MCF 10A (cell line): ENCODE measurements around the gene TELO2. TPM values are rescaled to one million over a fixed set of nuclear protein-coding genes. Genes with fewer than 3 reads are reported as not detected.

Experiments
- BruUV-seq: library from RNA; stranded (reverse); fragments of 400-500 nt; replicated peaks from 2 replicates; lab custom pipeline; 2021; lab: Mats Ljungman, UMichigan
- CTCF ChIA-PET: fragments of 300-600 bp; sonication (Branson Sonifier 250); formaldehyde crosslinking; extraction: SDS; loops from one replicate; lab custom pipeline; 2021; ENCODE audit warnings: antibody characterized with exemption, inconsistent platforms; lab: Yijun Ruan, JAX
- POLR2A ChIA-PET: fragments of 300-600, 350-650 bp; sonication (Branson Sonifier 250); formaldehyde crosslinking; extraction: SDS; loops from one replicate; lab custom pipeline; 2020; ENCODE audit warnings: antibody characterized with exemption, inconsistent platforms; lab: Yijun Ruan, JAX
- DNase-seq: peaks from one replicate; pipeline ENCODE4 v3.0.0-alpha.2; 2018; ENCODE audit not compliant: unreplicated experiment
- H3K27ac Mint-ChIP-seq: one replicate; pipeline ENCODE4 v1.8.0; 2022; ENCODE audit warnings: mild to moderate bottlenecking, low read depth, mixed read lengths; ENCODE audit not compliant: unreplicated experiment
- H3K27me3 Mint-ChIP-seq: one replicate; pipeline ENCODE4 v1.8.0; 2022; ENCODE audit warnings: mixed read lengths; ENCODE audit not compliant: insufficient read depth, unreplicated experiment
- H3K36me3 Mint-ChIP-seq: one replicate; pipeline ENCODE4 v1.8.0; 2022; ENCODE audit warnings: mild to moderate bottlenecking, moderate library complexity, mixed read lengths; ENCODE audit not compliant: insufficient read depth, unreplicated experiment
- H3K4me1 Mint-ChIP-seq: one replicate; pipeline ENCODE4 v1.8.0; 2022; ENCODE audit warnings: mixed read lengths; ENCODE audit not compliant: insufficient read depth, unreplicated experiment
- H3K4me3 Mint-ChIP-seq: one replicate; pipeline ENCODE4 v1.8.0; 2022; ENCODE audit warnings: mild to moderate bottlenecking, moderate library complexity, mixed read lengths; ENCODE audit not compliant: unreplicated experiment
- H3K9me3 Mint-ChIP-seq: one replicate; pipeline ENCODE4 v1.8.0; 2022; ENCODE audit warnings: mixed read lengths; ENCODE audit not compliant: unreplicated experiment
- intact Hi-C: fragments of 100-400 bp; cut with micrococcal nuclease; formaldehyde crosslinking; loops from 2 replicates; pipeline ENCODE4 v1.14.1; 2022
- total RNA-seq: library from RNA; stranded (reverse); gene quantifications from 2 replicates; pipeline ENCODE4 v1.2.3, GENCODE V29; 2022
- TF ChIP-seq, protein P1 (sequence below): fragments of 200-600 bp; IDR thresholded peaks from one replicate; pipeline ENCODE4 v1.8.0; 2022; ENCODE audit warnings: antibody characterized with exemption, mild to moderate bottlenecking; ENCODE audit not compliant: unreplicated experiment

TELO2 gene
- total RNA-seq, 1 experiment from 2014 or later, result 31.3 TPM

DNA sequence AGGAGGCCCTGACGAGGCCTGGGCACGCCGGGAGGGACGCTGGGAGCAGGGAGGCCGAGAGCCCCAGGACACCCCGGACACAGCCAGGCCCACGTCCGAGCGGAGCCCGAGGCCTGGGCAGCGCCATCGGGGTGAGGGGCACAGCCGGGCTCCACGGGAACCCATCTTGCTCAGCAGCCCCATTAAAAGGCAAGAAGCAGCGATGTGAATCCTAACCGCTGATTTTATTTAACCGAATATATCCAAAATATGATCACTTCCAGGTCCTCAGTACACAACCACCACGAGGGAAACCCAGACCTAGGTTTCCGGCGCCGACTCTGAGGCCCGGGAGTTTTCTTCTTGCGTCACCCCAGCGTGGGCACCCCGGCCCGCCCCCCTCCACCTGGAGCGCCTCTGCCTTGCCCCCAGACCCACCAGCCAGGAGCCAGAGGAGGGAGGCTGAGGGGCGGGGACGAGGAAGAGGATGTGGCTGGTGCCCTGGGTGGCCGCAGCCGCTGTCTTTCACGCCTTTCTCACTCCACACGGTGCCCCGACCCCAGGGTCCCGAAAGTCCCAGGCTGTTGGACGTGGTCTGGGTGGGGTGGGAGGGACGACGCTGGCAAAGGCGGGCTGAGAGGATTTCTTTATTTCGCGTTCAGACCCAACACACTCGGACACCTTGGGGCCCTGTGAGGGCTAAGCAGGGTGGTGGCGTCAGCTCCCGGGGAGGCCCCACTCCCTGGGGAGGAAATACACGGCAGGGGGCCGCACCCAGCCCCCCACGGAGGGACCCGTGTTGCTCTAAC lies 48.2 kb upstream of the TELO2 start:
- H3K27me3 Mint-ChIP-seq, result no peaks in the 10 kb centered on the region
- ChIA-PET CTCF (no interaction called here), POLR2A (no interaction called here)
- H3K36me3 Mint-ChIP-seq, result no peaks in the 10 kb centered on the region
- DNase-seq, result no peak
- BruUV-seq, result no TSS peak
- H3K4me1 Mint-ChIP-seq, result no peaks in the 10 kb centered on the region
- H3K9me3 Mint-ChIP-seq, result no peaks in the 10 kb centered on the region
- H3K4me3 Mint-ChIP-seq, result no peak overlapping the region
- intact Hi-C loops, result no loop called here
- TF ChIP-seq, protein P1, sequence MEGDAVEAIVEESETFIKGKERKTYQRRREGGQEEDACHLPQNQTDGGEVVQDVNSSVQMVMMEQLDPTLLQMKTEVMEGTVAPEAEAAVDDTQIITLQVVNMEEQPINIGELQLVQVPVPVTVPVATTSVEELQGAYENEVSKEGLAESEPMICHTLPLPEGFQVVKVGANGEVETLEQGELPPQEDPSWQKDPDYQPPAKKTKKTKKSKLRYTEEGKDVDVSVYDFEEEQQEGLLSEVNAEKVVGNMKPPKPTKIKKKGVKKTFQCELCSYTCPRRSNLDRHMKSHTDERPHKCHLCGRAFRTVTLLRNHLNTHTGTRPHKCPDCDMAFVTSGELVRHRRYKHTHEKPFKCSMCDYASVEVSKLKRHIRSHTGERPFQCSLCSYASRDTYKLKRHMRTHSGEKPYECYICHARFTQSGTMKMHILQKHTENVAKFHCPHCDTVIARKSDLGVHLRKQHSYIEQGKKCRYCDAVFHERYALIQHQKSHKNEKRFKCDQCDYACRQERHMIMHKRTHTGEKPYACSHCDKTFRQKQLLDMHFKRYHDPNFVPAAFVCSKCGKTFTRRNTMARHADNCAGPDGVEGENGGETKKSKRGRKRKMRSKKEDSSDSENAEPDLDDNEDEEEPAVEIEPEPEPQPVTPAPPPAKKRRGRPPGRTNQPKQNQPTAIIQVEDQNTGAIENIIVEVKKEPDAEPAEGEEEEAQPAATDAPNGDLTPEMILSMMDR, result no peak
- no peak overlapping the region for H3K27ac Mint-ChIP-seq

DNA sequence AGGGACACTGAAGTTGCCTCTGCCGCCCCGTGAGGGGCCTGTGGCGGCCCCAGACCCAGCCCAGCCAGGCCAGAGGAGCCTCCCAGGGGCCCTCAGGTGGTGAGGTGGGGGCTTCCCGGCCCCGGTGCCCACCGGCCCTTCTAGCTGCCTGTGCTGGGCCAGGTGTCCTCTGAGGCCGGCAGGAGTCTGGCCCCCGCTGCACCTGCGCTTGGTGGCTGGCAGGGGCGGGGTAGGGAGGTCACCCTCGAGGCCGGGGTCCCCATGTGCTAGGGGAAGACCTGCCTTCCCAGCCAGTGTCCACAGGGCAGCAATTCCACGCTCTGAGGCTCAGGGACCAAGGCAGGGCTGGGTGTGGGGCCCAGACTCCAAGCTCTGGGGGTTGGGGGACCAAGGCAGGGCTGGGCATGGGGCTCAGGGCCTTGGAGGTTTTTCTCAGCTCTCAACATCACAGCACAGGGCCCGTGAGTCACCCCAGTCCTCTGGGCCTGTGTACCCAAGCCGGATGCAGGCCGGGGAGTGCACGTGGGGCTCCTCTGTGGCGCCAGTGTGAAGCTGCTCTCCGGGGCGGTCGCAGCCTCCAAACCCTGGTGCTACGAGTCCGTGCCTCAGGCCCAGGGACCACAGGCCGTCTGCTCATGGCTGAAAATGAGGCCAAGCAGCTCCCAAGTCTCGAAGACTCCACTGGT lies 47.5 kb upstream of the TELO2 start:
- CTCF ChIA-PET, result interaction anchor here (0.7 kb wide), 1 partner anchor 13 kb away, joined by 3 read pairs; no protein-coding TSS in a partner anchor
- BruUV-seq, result TSS peak; percentile 57
- no peaks in the 10 kb centered on the region for H3K9me3 Mint-ChIP-seq
- POLR2A ChIA-PET, result no interaction called here
- H3K27ac Mint-ChIP-seq, result no peak overlapping the region
- H3K27me3 Mint-ChIP-seq, result no peaks in the 10 kb centered on the region
- H3K4me3 Mint-ChIP-seq, result no peak overlapping the region
- TF ChIP-seq, protein P1, result no peak
- no peaks in the 10 kb centered on the region for H3K4me1 Mint-ChIP-seq
- no peaks in the 10 kb centered on the region for H3K36me3 Mint-ChIP-seq
- intact Hi-C loops, result no loop called here
- no peak for DNase-seq

DNA sequence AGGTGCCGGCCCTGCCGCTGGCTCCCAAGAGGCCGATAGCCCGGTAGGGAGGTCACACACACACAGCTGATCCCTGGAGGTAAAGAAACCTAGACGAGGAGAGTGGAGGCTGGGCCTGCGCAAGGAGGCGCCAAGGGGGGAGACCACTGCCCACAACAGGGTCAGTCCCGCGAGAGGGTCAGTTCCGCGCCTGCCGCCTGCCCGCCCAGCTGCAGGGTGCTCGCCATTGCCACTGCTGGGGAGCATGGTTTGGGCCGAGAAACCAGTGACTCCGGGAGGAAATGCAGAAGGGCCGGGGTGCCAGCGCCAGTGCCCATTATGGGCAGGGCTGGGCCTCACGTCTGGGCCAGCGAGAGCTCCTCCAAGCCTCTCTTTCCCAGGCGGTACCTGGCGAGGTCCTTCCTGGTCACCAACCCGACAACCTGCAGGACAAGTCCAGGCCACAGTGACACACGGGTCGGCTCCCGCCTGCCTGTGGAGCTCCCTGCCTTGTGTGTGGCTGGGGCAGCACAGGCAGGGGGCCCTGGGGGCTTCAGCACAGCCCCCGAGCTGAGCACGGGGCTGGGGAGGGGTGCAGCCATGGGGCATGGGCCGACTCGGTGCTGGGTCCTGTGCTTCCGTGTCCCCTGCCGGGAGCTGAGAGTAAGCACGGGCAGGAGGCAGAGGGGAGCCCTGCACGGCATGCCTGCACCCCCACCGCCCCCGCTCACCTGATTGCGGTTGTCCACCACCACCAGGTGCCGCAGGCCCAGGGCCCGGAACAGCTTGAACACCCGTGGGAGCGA lies 46.7 kb upstream of the TELO2 start:
- TF ChIP-seq, protein P1, result no peak
- peaks cover 2% of the 10 kb centered on the region for H3K36me3 Mint-ChIP-seq
- no peak overlapping the region for H3K27ac Mint-ChIP-seq
- no peaks in the 10 kb centered on the region for H3K4me1 Mint-ChIP-seq
- H3K27me3 Mint-ChIP-seq, result no peaks in the 10 kb centered on the region
- no peak for DNase-seq
- ChIA-PET POLR2A (no interaction called here), CTCF (interaction anchor here (0.7 kb wide), 1 partner anchor 14 kb away, joined by 3 read pairs; no protein-coding TSS in a partner anchor)
- H3K4me3 Mint-ChIP-seq, result no peak overlapping the region
- BruUV-seq, result no TSS peak
- intact Hi-C loops, result no loop called here
- H3K9me3 Mint-ChIP-seq, result no peaks in the 10 kb centered on the region

DNA sequence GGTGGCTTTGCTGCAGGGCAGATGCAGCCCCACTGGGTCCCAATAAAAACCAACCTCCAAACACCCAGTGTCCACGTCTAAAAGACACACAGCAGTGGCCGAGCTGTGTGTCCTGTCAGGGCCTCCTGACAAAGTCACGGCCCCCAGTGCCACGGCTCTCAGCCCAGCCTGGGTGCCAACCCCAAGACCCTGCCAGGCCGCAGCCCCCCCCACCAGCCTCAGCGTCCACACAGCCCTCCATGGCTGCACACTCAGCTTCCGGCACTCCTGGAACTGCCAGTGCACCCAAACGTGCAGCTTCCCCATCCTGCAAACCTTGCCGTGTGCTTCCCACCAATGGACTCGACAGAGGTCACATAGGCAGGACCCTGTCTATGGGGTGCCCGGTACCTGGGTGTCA lies 45.2 kb upstream of the TELO2 start:
- no peaks in the 10 kb centered on the region for H3K4me1 Mint-ChIP-seq
- H3K9me3 Mint-ChIP-seq, result no peaks in the 10 kb centered on the region
- H3K27me3 Mint-ChIP-seq, result no peaks in the 10 kb centered on the region
- TF ChIP-seq, protein P1, result no peak
- ChIA-PET POLR2A (interaction anchor here (0.6 kb wide), 1 partner anchor 15 kb away, joined by 3 read pairs; no protein-coding TSS in a partner anchor), CTCF (no interaction called here)
- no TSS peak for BruUV-seq
- no peak overlapping the region for H3K27ac Mint-ChIP-seq
- H3K36me3 Mint-ChIP-seq, result peaks cover 12% of the 10 kb centered on the region
- no peak for DNase-seq
- intact Hi-C loops, result no loop called here
- no peak overlapping the region for H3K4me3 Mint-ChIP-seq
